SK-N-SH (cell line): ENCODE results near the gene CD93.

Source experiments
- MAX ChIP-seq: IDR thresholded peaks from 2 replicates; pipeline ENCODE4 v1.4.0; 2012; ENCODE audit warnings: low read depth
- PBX3 ChIP-seq: IDR thresholded peaks from 2 replicates; pipeline ENCODE4; 2012
- TF ChIP-seq, protein P1 (sequence below): fragments of 200-600 bp; sonication (generic); IDR thresholded peaks from 2 replicates; pipeline ENCODE4 v1.6.1; 2017; ENCODE audit warnings: antibody characterized with exemption, mild to moderate bottlenecking, moderate library complexity

- TF ChIP-seq, protein P1, sequence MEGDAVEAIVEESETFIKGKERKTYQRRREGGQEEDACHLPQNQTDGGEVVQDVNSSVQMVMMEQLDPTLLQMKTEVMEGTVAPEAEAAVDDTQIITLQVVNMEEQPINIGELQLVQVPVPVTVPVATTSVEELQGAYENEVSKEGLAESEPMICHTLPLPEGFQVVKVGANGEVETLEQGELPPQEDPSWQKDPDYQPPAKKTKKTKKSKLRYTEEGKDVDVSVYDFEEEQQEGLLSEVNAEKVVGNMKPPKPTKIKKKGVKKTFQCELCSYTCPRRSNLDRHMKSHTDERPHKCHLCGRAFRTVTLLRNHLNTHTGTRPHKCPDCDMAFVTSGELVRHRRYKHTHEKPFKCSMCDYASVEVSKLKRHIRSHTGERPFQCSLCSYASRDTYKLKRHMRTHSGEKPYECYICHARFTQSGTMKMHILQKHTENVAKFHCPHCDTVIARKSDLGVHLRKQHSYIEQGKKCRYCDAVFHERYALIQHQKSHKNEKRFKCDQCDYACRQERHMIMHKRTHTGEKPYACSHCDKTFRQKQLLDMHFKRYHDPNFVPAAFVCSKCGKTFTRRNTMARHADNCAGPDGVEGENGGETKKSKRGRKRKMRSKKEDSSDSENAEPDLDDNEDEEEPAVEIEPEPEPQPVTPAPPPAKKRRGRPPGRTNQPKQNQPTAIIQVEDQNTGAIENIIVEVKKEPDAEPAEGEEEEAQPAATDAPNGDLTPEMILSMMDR = no peak
- TF ChIP-seq PBX3 (no peak), MAX (no peak)
These were observed 8.2 kb upstream of the CD93 start for GRCh38 chr20:23094213-23094896.
